ENCODE results near the gene TRAF3.
"Not testable (repeated sequence)": the region's sequence is repeated elsewhere in the genome, so short reads cannot be mapped to it uniquely, and the experiment has no call there.

TRAF3 gene

DNA sequence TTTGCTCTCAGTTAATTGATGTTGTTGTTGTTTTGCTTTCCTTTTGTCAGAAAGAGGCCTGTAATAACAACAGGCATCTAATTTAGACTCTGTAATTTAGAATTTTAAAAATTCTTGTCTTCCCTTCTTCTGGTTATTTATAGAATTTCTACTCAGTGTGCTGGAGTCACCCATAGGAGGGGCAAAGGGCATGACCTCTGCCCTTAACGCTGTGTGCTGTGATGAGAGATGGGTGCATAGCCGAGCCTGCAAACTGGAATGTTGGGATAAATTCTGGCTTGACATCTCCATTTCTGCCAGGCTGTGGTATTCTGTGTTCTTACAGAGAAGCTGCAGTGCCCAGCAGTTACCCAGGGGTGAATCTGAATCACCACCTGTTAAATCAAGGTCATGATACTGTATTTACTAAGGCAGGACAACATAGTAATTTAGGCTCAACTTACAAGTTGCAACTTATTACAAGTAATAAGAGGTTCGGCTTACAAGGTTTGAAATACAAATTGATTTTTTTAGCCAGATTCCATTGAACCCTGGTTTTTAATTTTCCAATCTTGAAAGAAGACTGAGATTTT is 53.3 kb downstream of the TRAF3 start:
- no peak for DNase-seq (ENCODE audit: low read depth)
- no peak overlapping the region for H3K4me3 ChIP-seq (ENCODE audit: low read length)
- TF ChIP-seq, protein P1, sequence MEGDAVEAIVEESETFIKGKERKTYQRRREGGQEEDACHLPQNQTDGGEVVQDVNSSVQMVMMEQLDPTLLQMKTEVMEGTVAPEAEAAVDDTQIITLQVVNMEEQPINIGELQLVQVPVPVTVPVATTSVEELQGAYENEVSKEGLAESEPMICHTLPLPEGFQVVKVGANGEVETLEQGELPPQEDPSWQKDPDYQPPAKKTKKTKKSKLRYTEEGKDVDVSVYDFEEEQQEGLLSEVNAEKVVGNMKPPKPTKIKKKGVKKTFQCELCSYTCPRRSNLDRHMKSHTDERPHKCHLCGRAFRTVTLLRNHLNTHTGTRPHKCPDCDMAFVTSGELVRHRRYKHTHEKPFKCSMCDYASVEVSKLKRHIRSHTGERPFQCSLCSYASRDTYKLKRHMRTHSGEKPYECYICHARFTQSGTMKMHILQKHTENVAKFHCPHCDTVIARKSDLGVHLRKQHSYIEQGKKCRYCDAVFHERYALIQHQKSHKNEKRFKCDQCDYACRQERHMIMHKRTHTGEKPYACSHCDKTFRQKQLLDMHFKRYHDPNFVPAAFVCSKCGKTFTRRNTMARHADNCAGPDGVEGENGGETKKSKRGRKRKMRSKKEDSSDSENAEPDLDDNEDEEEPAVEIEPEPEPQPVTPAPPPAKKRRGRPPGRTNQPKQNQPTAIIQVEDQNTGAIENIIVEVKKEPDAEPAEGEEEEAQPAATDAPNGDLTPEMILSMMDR (conservative IDR thresholded peaks at IDR 0.05; ENCODE audit: low read depth, low read length) = no peak

DNA sequence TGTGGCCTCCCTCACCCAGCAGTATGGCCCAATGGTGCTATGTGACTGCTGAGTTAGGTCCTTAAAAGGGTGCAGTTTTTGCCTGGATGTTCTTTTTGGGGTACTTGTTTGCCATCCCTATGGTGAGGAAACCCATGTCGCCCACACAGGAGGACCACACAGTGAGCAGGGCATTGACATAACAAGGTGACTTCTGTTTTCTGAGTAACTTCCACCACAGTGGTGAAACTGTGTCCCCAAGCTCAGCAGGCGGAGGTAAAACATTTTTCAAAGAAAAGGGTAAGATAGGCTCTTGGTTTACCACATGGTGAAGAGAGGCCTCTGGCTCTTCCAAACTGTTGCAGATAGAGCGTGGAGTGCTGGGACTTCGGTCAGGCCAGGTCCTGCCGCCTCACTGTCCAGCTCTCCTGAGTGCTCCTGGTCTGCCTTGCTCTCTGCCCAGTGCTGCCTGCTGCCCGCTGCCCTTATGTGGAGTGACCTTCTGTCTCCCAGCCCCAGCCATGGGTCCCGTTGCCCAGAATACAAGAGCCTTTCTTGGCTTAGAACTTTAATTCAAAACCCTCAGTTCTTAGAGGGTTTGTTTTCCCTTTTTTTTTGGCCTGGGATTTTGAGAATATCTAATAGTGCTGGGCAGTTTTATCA is 54.0 kb downstream of the TRAF3 start:
- TF ChIP-seq, protein P1 (conservative IDR thresholded peaks at IDR 0.05; ENCODE audit: low read depth, low read length) = no peak
- no peak for DNase-seq (ENCODE audit: low read depth)
- H3K4me3 ChIP-seq (ENCODE audit: low read length) = no peak overlapping the region

DNA sequence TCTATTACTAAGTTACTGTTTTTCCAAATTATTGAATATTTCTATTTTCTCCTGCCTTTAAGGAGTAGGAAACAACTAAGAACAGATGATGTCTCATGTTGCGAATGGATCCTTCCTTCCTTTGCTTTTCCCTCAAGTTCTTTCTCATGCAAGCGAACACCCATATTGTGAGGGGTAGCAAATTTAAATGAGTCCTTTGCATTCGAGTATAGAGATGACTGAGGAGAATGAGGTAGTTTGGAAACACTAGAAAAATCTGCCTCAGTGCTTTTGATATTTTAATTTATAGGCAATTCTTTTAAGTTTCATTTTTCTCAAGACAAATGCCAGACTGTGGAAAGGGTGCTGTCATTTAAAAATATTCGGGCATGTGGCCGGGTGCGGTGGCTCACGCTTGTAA is 56.1 kb downstream of the TRAF3 start:
- H3K4me3 ChIP-seq (ENCODE audit: low read length) = no peak overlapping the region
- DNase-seq (ENCODE audit: low read depth) = no peak
- TF ChIP-seq, protein P1 (conservative IDR thresholded peaks at IDR 0.05; ENCODE audit: low read depth, low read length) = no peak

DNA sequence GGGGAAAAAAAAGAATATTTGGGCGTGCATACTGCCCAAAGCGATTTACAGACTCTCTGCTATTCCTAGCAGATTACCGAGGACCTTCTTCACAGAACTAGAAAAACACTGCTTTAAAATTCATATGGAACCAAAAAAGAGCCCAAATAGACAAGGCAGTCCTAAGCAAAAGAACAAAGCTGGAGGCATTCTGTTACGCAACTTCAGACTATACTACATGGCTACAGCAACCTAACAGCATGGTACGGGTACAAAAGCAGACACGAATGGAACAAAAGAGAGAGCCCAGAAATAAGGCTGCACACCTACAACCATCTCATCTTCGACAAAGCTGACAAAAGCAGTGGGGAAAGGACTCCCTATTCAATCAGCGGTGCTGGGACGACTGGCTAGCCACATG is 56.7 kb downstream of the TRAF3 start:
- H3K4me3 ChIP-seq (ENCODE audit: low read length) = no peak overlapping the region
- no peak for DNase-seq (ENCODE audit: low read depth)
- TF ChIP-seq, protein P1 (conservative IDR thresholded peaks at IDR 0.05; ENCODE audit: low read depth, low read length) = no peak

DNA sequence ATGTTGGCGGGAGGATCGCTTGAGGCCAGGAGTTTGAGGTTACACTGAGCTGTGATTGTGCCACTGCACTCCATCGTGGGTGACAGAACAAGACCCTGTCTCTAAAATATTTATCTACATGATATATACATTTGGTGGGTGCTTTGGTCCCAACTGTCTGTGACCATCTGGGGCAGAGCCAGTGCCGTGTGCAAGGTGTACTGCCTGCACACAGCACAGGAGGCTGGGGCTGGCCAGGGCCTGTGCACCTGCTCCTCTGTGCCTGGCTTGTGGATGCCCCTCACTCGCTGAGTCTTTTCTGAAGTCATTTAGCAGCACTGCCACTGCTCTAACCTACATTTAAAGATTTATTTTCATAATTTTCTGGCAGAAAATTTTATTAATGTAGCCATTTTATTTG is 58.7 kb downstream of the TRAF3 start:
- DNase-seq (ENCODE audit: low read depth) = no peak
- no peak overlapping the region for H3K4me3 ChIP-seq (ENCODE audit: low read length)
- TF ChIP-seq, protein P1 (conservative IDR thresholded peaks at IDR 0.05; ENCODE audit: low read depth, low read length) = no peak

DNA sequence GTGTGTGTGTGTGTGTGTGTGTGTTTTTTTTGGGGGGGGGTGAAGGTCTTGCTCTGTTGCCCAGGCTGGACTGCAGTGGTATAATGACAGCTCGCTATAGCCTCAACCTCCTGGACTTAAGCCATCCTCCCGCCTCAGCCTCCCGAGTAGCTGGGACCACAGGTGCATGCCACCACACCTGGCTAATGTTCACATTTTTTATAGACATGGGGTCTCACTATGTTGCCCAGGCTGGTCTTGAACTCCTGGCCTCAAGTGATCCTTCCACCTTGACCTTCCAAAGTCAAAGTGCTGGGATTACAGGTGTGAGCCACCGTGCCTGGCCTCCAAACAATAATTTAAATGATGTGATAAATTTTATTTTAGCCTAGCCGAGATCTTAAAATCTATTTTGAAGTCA is 59.9 kb downstream of the TRAF3 start:
- not testable (repeated sequence) for H3K4me3 ChIP-seq (ENCODE audit: low read length); DNase-seq (ENCODE audit: low read depth)

DNA sequence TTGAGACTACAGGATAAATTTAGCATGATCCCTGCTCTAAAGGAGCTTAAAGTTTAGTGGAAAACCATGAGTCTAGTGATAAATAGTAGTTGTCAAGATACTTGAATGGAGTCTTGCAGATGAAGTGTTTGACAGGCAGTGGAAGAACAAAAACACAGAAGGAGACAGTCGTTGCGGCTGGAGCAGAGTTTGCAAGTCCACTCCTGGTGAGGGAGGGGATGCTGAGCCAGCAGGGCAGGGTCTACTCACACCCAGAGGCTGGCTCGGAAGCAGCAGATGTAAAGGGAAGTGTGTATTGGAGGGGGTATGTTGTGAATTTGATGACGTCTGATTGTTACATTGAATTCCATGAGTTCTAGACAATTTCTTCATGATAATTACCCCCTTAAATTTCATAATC is 61.3 kb downstream of the TRAF3 start:
- H3K4me3 ChIP-seq (ENCODE audit: low read length) = no peak overlapping the region
- TF ChIP-seq, protein P1 (conservative IDR thresholded peaks at IDR 0.05; ENCODE audit: low read depth, low read length) = no peak
- DNase-seq (ENCODE audit: low read depth) = no peak

All from retinal pigment epithelial cell (primary cell).